MCF 10A (cell line): Measurements from ENCODE around the gene RPS26. TPM values are rescaled to one million over a fixed set of nuclear protein-coding genes. Genes with fewer than 3 reads are reported as not detected.
A peak's percentile ranks its signal among the peaks of the same experiment; 100 is the strongest.

Experiments used
- BruUV-seq: library from RNA; stranded (reverse); fragments of 400-500 nt; replicated peaks from 2 replicates; lab custom pipeline; 2021; lab: Mats Ljungman, UMichigan
- CTCF ChIA-PET: fragments of 300-600 bp; sonication (Branson Sonifier 250); formaldehyde crosslinking; extraction: SDS; loops from one replicate; lab custom pipeline; 2021; ENCODE audit warnings: antibody characterized with exemption, inconsistent platforms; lab: Yijun Ruan, JAX
- POLR2A ChIA-PET: fragments of 300-600, 350-650 bp; sonication (Branson Sonifier 250); formaldehyde crosslinking; extraction: SDS; loops from one replicate; lab custom pipeline; 2020; ENCODE audit warnings: antibody characterized with exemption, inconsistent platforms; lab: Yijun Ruan, JAX
- DNase-seq: peaks from one replicate; pipeline ENCODE4 v3.0.0-alpha.2; 2018; ENCODE audit not compliant: unreplicated experiment
- H3K27ac Mint-ChIP-seq: one replicate; pipeline ENCODE4 v1.8.0; 2022; ENCODE audit warnings: mild to moderate bottlenecking, low read depth, mixed read lengths; ENCODE audit not compliant: unreplicated experiment
- H3K27me3 Mint-ChIP-seq: one replicate; pipeline ENCODE4 v1.8.0; 2022; ENCODE audit warnings: mixed read lengths; ENCODE audit not compliant: insufficient read depth, unreplicated experiment
- H3K36me3 Mint-ChIP-seq: one replicate; pipeline ENCODE4 v1.8.0; 2022; ENCODE audit warnings: mild to moderate bottlenecking, moderate library complexity, mixed read lengths; ENCODE audit not compliant: insufficient read depth, unreplicated experiment
- H3K4me1 Mint-ChIP-seq: one replicate; pipeline ENCODE4 v1.8.0; 2022; ENCODE audit warnings: mixed read lengths; ENCODE audit not compliant: insufficient read depth, unreplicated experiment
- H3K4me3 Mint-ChIP-seq: one replicate; pipeline ENCODE4 v1.8.0; 2022; ENCODE audit warnings: mild to moderate bottlenecking, moderate library complexity, mixed read lengths; ENCODE audit not compliant: unreplicated experiment
- H3K9me3 Mint-ChIP-seq: one replicate; pipeline ENCODE4 v1.8.0; 2022; ENCODE audit warnings: mixed read lengths; ENCODE audit not compliant: unreplicated experiment
- intact Hi-C: fragments of 100-400 bp; cut with micrococcal nuclease; formaldehyde crosslinking; loops from 2 replicates; pipeline ENCODE4 v1.14.1; 2022
- total RNA-seq: library from RNA; stranded (reverse); gene quantifications from 2 replicates; pipeline ENCODE4 v1.2.3, GENCODE V29; 2022
- TF ChIP-seq, protein P1 (sequence below): fragments of 200-600 bp; IDR thresholded peaks from one replicate; pipeline ENCODE4 v1.8.0; 2022; ENCODE audit warnings: antibody characterized with exemption, mild to moderate bottlenecking; ENCODE audit not compliant: unreplicated experiment

Gene RPS26
- total RNA-seq, 1 experiment from 2014 or later = 67.3 TPM

DNA sequence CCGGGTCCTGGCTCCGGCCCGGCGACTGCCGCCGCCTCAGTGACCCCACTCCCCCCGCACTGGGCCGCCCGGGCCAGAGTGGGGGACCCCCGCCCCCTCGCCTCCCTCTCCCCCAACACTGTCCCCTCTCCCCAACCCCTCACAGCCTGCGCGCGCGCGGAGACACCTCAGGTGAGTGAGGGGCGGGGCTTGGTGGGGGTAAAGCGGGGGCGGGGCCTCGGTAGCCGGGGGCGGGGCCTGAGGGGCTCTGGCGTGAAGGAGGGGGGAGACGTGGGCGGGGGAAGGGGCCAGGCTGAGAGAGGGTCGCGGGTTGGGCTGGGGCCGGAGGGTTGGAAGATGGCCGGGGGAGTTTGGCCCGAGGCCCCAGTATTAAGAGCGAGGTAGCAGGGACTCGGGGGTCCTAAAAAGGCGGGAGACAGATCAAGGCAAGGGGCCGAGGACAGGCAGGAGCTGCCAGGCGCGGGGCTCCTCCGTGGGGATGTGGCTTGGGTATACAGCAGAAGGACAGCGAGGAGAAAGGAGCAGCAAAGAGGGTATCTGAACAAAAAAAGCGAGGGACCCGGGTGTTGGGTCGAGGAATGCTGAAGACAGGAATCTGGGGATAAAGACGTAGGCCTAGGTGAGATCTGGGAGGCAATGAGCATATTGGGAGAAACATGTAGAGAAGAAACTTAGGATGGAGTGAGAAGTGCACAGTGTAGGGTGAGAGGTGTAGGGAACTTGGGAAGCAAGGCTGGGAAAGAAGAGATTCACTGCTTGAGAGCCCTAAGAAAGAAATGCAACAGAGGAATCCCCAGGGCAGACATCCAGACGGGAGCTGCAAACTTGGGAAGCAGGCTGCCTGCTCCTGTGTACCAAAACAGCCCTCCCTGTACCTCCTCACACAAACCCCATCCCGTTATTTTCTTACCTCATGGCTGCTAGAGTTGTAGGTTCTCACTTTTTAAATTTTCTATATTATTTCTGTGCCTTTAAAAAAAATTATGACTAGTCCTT, 33.9 kb upstream of the RPS26 start:
- H3K27ac Mint-ChIP-seq = peak overlapping the region; percentile 60
- BruUV-seq = no TSS peak
- peak overlapping the region; percentile 69 for H3K4me3 Mint-ChIP-seq
- ChIA-PET CTCF (interaction anchor here (0.6 to 3.0 kb wide), 6 partner anchors 11 to 1385 kb away, joined by 3 to 19 read pairs (median 6); partner anchors contain the start of gene SUOX), POLR2A (interaction anchor here (0.7 to 4.9 kb wide), 12 partner anchors 11 to 190 kb away, joined by 3 to 62 read pairs (median 5); partner anchors contain the start of genes ORMDL2, RAB5B, SARNP and SUOX)
- no peaks in the 10 kb centered on the region for H3K9me3 Mint-ChIP-seq
- peak; percentile 43 for DNase-seq
- H3K27me3 Mint-ChIP-seq = no peaks in the 10 kb centered on the region
- H3K4me1 Mint-ChIP-seq = no peaks in the 10 kb centered on the region
- peaks cover 12% of the 10 kb centered on the region for H3K36me3 Mint-ChIP-seq
- intact Hi-C loops = no loop called here
- TF ChIP-seq, protein P1, sequence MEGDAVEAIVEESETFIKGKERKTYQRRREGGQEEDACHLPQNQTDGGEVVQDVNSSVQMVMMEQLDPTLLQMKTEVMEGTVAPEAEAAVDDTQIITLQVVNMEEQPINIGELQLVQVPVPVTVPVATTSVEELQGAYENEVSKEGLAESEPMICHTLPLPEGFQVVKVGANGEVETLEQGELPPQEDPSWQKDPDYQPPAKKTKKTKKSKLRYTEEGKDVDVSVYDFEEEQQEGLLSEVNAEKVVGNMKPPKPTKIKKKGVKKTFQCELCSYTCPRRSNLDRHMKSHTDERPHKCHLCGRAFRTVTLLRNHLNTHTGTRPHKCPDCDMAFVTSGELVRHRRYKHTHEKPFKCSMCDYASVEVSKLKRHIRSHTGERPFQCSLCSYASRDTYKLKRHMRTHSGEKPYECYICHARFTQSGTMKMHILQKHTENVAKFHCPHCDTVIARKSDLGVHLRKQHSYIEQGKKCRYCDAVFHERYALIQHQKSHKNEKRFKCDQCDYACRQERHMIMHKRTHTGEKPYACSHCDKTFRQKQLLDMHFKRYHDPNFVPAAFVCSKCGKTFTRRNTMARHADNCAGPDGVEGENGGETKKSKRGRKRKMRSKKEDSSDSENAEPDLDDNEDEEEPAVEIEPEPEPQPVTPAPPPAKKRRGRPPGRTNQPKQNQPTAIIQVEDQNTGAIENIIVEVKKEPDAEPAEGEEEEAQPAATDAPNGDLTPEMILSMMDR = no peak

DNA sequence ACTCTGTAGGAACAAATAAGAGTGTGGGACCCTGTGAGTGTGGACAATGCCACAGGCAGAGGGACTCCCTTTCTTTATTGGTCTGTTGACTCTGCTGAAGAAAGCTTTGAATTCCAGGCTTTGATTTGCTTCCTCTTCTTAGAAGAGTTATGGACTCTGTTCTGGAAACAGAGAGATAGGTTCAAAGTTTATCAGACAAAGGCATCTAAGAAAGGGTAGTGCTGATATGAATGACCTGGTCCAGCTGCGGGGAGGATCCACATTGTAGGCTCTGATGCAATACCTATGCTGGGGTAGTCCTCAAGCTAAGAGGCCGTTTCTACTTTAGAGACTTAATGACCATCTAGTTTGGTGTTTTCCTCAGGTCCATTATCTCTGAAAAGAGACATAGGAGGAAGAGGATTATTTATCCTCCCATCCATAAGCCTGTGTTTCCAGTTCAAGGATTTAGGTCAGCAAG, 31.6 kb upstream of the RPS26 start:
- H3K4me3 Mint-ChIP-seq = no peak overlapping the region
- TF ChIP-seq, protein P1 = no peak
- no peaks in the 10 kb centered on the region for H3K27me3 Mint-ChIP-seq
- BruUV-seq = no TSS peak
- intact Hi-C loops = no loop called here
- no peaks in the 10 kb centered on the region for H3K9me3 Mint-ChIP-seq
- ChIA-PET CTCF (interaction anchor here (0.7 to 3.0 kb wide), 2 partner anchors 14 to 98 kb away, joined by 3 to 19 read pairs; partner anchors contain the start of gene SUOX), POLR2A (interaction anchor here (0.7 to 4.9 kb wide), 3 partner anchors 13 to 36 kb away, joined by 3 to 62 read pairs (median 7); partner anchors contain the start of genes RAB5B and SUOX)
- no peaks in the 10 kb centered on the region for H3K4me1 Mint-ChIP-seq
- no peak overlapping the region for H3K27ac Mint-ChIP-seq
- DNase-seq = no peak
- peaks cover 6% of the 10 kb centered on the region for H3K36me3 Mint-ChIP-seq

DNA sequence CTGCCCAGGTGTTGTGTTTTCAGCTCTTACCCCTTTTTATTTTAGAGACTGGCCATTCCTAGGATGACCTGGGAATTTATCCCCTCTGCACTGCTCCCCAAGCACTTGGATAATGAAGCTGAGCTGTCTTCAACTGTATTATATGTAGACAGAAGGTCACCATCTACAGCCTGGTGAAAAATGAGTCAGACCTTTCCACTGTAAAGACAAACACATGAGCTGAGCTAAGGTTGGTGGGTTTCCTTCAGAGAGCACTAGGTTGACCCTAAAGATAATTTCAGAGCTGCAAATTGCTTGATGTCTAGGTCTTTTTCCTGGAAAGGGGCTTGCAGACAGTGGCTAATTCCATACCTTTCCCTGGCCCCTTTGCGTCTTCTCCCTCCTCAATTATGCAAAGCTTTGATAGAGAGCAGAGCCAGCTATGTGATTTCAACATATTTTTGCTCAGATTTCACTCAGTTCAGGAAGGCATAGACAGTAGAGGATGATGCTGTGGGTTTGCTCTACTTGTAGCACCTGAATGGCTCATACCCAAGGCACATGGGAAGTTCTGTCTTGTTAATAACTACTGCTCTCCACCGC, 30.1 kb upstream of the RPS26 start:
- H3K9me3 Mint-ChIP-seq = no peaks in the 10 kb centered on the region
- TF ChIP-seq, protein P1 = no peak
- intact Hi-C loops = no loop called here
- H3K36me3 Mint-ChIP-seq = peaks cover 6% of the 10 kb centered on the region
- POLR2A ChIA-PET = interaction anchor here (0.5 to 1.1 kb wide), 4 partner anchors 22 to 146 kb away, joined by 3 to 4 read pairs (median 4); partner anchors contain the start of gene PYM1
- H3K27me3 Mint-ChIP-seq = no peaks in the 10 kb centered on the region
- peak overlapping the region; percentile 49 for H3K27ac Mint-ChIP-seq
- BruUV-seq = no TSS peak
- H3K4me1 Mint-ChIP-seq = no peaks in the 10 kb centered on the region
- H3K4me3 Mint-ChIP-seq = no peak overlapping the region
- DNase-seq = no peak
- CTCF ChIA-PET = interaction anchor here (0.6 to 1.4 kb wide), 4 partner anchors 13 to 66 kb away, joined by 3 to 7 read pairs (median 4); no protein-coding TSS in a partner anchor
